Measurements from ENCODE around the gene RABGAP1L.

- no peak for TF ChIP-seq CTCF (IDR thresholded peaks at IDR 0.05)
- TF ChIP-seq POLR2A (IDR thresholded peaks at IDR 0.05) = no peak
Observed at GRCh38 chr1:174989536-174990220, 830.4 kb downstream of the RABGAP1L start.
